Ovary (tissue), 3 donors: ENCODE measurements around the gene BFAR.
"Not testable (repeated sequence)": the region's sequence is repeated elsewhere in the genome, so short reads cannot be mapped to it uniquely, and the experiment has no call there.

Experiments used
- POLR2A ChIP-seq: fragments of 450-650 bp; IDR thresholded peaks from one replicate; pipeline ENCODE4 v1.6.1; 2017; ENCODE audit warnings: antibody characterized with exemption, mild to moderate bottlenecking, moderate library complexity
- TF ChIP-seq, protein P1 (sequence below), 3 donors: fragments of 450-650 bp in 2 of 3; fragments of 200-600 bp in 1 of 3; IDR thresholded peaks; one replicate each; pipeline versions ENCODE4 v1.5.1 to v1.8.0; 2016 to 2022; ENCODE audit warnings: antibody characterized with exemption in 3 of 3, mild to moderate bottlenecking in 1 of 3
- donor health status: DM: no; HTN: no; CAD: no.

GRCh38 chr16:14701859-14702258 is 69.1 kb downstream of the BFAR start:
- TF ChIP-seq, protein P1, sequence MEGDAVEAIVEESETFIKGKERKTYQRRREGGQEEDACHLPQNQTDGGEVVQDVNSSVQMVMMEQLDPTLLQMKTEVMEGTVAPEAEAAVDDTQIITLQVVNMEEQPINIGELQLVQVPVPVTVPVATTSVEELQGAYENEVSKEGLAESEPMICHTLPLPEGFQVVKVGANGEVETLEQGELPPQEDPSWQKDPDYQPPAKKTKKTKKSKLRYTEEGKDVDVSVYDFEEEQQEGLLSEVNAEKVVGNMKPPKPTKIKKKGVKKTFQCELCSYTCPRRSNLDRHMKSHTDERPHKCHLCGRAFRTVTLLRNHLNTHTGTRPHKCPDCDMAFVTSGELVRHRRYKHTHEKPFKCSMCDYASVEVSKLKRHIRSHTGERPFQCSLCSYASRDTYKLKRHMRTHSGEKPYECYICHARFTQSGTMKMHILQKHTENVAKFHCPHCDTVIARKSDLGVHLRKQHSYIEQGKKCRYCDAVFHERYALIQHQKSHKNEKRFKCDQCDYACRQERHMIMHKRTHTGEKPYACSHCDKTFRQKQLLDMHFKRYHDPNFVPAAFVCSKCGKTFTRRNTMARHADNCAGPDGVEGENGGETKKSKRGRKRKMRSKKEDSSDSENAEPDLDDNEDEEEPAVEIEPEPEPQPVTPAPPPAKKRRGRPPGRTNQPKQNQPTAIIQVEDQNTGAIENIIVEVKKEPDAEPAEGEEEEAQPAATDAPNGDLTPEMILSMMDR (IDR thresholded peaks at IDR 0.05): not testable (repeated sequence)
- TF ChIP-seq POLR2A: not testable (repeated sequence)
